Activated naive CD4-positive, alpha-beta T cell treated with anti-CD3 and anti-CD28 coated beads, Interleukin-2, amount 10 ng/mL, durations not matched to agents 7 days and 5 days (primary cell): ENCODE measurements around the gene KCP.
A peak's percentile ranks its signal among the peaks of the same experiment; 100 is the strongest.

Experiments
- CTCF ChIA-PET: fragments of 350-600 bp; sonication (Branson Sonifier 250); formaldehyde crosslinking; loops from one replicate; lab custom pipeline; 2021; ENCODE audit warnings: antibody characterized with exemption; lab: Charles Lee
- DNase-seq: peaks from one replicate; pipeline ENCODE4 v3.0.0-alpha.2; 2020
- H3K27ac Mint-ChIP-seq: one replicate; pipeline ENCODE4 v1.8.0; 2021; ENCODE audit warnings: mild to moderate bottlenecking, moderate library complexity, mixed read lengths
- H3K27me3 Mint-ChIP-seq: one replicate; pipeline ENCODE4 v1.8.0; 2021; ENCODE audit warnings: mild to moderate bottlenecking, mixed read lengths
- H3K36me3 Mint-ChIP-seq: one replicate; pipeline ENCODE4 v1.8.0; 2021; ENCODE audit warnings: mixed read lengths
- H3K4me1 Mint-ChIP-seq: one replicate; pipeline ENCODE4 v1.8.0; 2021; ENCODE audit warnings: mixed read lengths
- H3K4me3 Mint-ChIP-seq: one replicate; pipeline ENCODE4 v1.8.0; 2021; ENCODE audit warnings: mild to moderate bottlenecking, moderate library complexity, mixed read lengths
- H3K9me3 Mint-ChIP-seq: one replicate; pipeline ENCODE4 v1.8.0; 2021; ENCODE audit warnings: mixed read lengths

KCP gene

GRCh38 chr7:128934361-128935341 is 24.1 kb upstream of the KCP start:
- Mint-ChIP-seq H3K27ac (no peak overlapping the region), H3K27me3 (peaks cover 74% of the 10 kb centered on the region), H3K9me3 (no peaks in the 10 kb centered on the region), H3K36me3 (peaks cover 5% of the 10 kb centered on the region), H3K4me1 (peaks cover 42% of the 10 kb centered on the region), H3K4me3 (no peak overlapping the region)
- peak; percentile 19 for DNase-seq
- CTCF ChIA-PET = interaction anchor here (1.6 kb wide), 1 partner anchor 120 kb away, joined by 3 read pairs; no protein-coding TSS in a partner anchor

- peak; percentile 70 for DNase-seq
- peaks cover 30% of the 10 kb centered on the region for H3K4me1 Mint-ChIP-seq
- H3K27me3 Mint-ChIP-seq = peaks cover 64% of the 10 kb centered on the region
- peak overlapping the region; percentile 66 for H3K27ac Mint-ChIP-seq
- H3K4me3 Mint-ChIP-seq = peak overlapping the region; percentile 53
- peaks cover 3% of the 10 kb centered on the region for H3K36me3 Mint-ChIP-seq
- no peaks in the 10 kb centered on the region for H3K9me3 Mint-ChIP-seq
- CTCF ChIA-PET = interaction anchor here (0.7 to 2.0 kb wide), 4 partner anchors 11 to 158 kb away, joined by 3 to 8 read pairs (median 4); no protein-coding TSS in a partner anchor
These were observed 22.8 kb upstream of the KCP start for GRCh38 chr7:128933180-128933891.

GRCh38 chr7:128932862-128933179 is 22.3 kb upstream of the KCP start:
- Mint-ChIP-seq H3K27me3 (peaks cover 63% of the 10 kb centered on the region), H3K36me3 (peaks cover 2% of the 10 kb centered on the region), H3K4me1 (peaks cover 29% of the 10 kb centered on the region), H3K9me3 (no peaks in the 10 kb centered on the region), H3K27ac (no peak overlapping the region), H3K4me3 (no peak overlapping the region)
- peak; percentile 5 for DNase-seq
- CTCF ChIA-PET = interaction anchor here (0.7 to 2.0 kb wide), 4 partner anchors 11 to 159 kb away, joined by 3 to 8 read pairs (median 4); no protein-coding TSS in a partner anchor

GRCh38 chr7:128931965-128932861 is 21.7 kb upstream of the KCP start:
- Mint-ChIP-seq H3K36me3 (peaks cover 2% of the 10 kb centered on the region), H3K27me3 (peaks cover 57% of the 10 kb centered on the region), H3K4me1 (peaks cover 25% of the 10 kb centered on the region), H3K4me3 (no peak overlapping the region), H3K9me3 (no peaks in the 10 kb centered on the region), H3K27ac (no peak overlapping the region)
- CTCF ChIA-PET = interaction anchor here (0.9 to 2.0 kb wide), 2 partner anchors 159 to 232 kb away, joined by 3 to 8 read pairs; no protein-coding TSS in a partner anchor
- DNase-seq = peak; percentile 11

GRCh38 chr7:128931190-128931798 is 20.8 kb upstream of the KCP start:
- no peak overlapping the region for H3K27ac Mint-ChIP-seq
- H3K27me3 Mint-ChIP-seq = peaks cover 51% of the 10 kb centered on the region
- CTCF ChIA-PET = interaction anchor here (0.9 kb wide), 1 partner anchor 233 kb away, joined by 3 read pairs; no protein-coding TSS in a partner anchor
- peaks cover 21% of the 10 kb centered on the region for H3K4me1 Mint-ChIP-seq
- no peak overlapping the region for H3K4me3 Mint-ChIP-seq
- peaks cover 2% of the 10 kb centered on the region for H3K36me3 Mint-ChIP-seq
- no peaks in the 10 kb centered on the region for H3K9me3 Mint-ChIP-seq
- DNase-seq = peak; percentile 15

GRCh38 chr7:128928882-128929788 is 18.6 kb upstream of the KCP start:
- DNase-seq = peak; percentile 11
- no peaks in the 10 kb centered on the region for H3K9me3 Mint-ChIP-seq
- H3K27me3 Mint-ChIP-seq = peaks cover 36% of the 10 kb centered on the region
- peaks cover 2% of the 10 kb centered on the region for H3K36me3 Mint-ChIP-seq
- no peak overlapping the region for H3K27ac Mint-ChIP-seq
- no peak overlapping the region for H3K4me3 Mint-ChIP-seq
- CTCF ChIA-PET = interaction anchor here (0.6 kb wide), 1 partner anchor 97 kb away, joined by 3 read pairs; no protein-coding TSS in a partner anchor
- peaks cover 17% of the 10 kb centered on the region for H3K4me1 Mint-ChIP-seq

GRCh38 chr7:128928159-128928813 is 17.8 kb upstream of the KCP start:
- DNase-seq = peak; percentile 13
- no peak overlapping the region for H3K27ac Mint-ChIP-seq
- peaks cover 11% of the 10 kb centered on the region for H3K4me1 Mint-ChIP-seq
- H3K4me3 Mint-ChIP-seq = no peak overlapping the region
- CTCF ChIA-PET = interaction anchor here (0.6 to 1.1 kb wide), 2 partner anchors 27 to 98 kb away, joined by 3 read pairs; no protein-coding TSS in a partner anchor
- H3K9me3 Mint-ChIP-seq = no peaks in the 10 kb centered on the region
- H3K27me3 Mint-ChIP-seq = peaks cover 34% of the 10 kb centered on the region
- peaks cover 2% of the 10 kb centered on the region for H3K36me3 Mint-ChIP-seq

- CTCF ChIA-PET = interaction anchor here (0.7 kb wide), 1 partner anchor 115 kb away, joined by 3 read pairs; no protein-coding TSS in a partner anchor
- no peaks in the 10 kb centered on the region for H3K9me3 Mint-ChIP-seq
- H3K4me1 Mint-ChIP-seq = no peaks in the 10 kb centered on the region
- H3K36me3 Mint-ChIP-seq = no peaks in the 10 kb centered on the region
- H3K4me3 Mint-ChIP-seq = no peak overlapping the region
- H3K27ac Mint-ChIP-seq = no peak overlapping the region
- DNase-seq = no peak
- peaks cover 53% of the 10 kb centered on the region for H3K27me3 Mint-ChIP-seq
These were observed 14.4 kb upstream of the KCP start for GRCh38 chr7:128924707-128925588.

- CTCF ChIA-PET = no interaction called here
- DNase-seq = peak; percentile 10
- no peaks in the 10 kb centered on the region for H3K4me1 Mint-ChIP-seq
- no peaks in the 10 kb centered on the region for H3K9me3 Mint-ChIP-seq
- no peak overlapping the region for H3K4me3 Mint-ChIP-seq
- peaks cover 61% of the 10 kb centered on the region for H3K27me3 Mint-ChIP-seq
- H3K36me3 Mint-ChIP-seq = no peaks in the 10 kb centered on the region
- H3K27ac Mint-ChIP-seq = no peak overlapping the region
These were observed 12.9 kb upstream of the KCP start for GRCh38 chr7:128923411-128923800.

GRCh38 chr7:128922496-128923410 is 12.2 kb upstream of the KCP start:
- Mint-ChIP-seq H3K36me3 (no peaks in the 10 kb centered on the region), H3K27me3 (peaks cover 64% of the 10 kb centered on the region), H3K4me3 (no peak overlapping the region), H3K4me1 (no peaks in the 10 kb centered on the region), H3K27ac (no peak overlapping the region), H3K9me3 (no peaks in the 10 kb centered on the region)
- CTCF ChIA-PET = interaction anchor here (1.0 kb wide), 2 partner anchors 10 to 18 kb away, joined by 3 read pairs; no protein-coding TSS in a partner anchor
- DNase-seq = peak; percentile 5
